Effector memory CD4-positive, alpha-beta T cell (primary cell): ENCODE measurements around the gene ARPC5L.
"Not testable (repeated sequence)": the region's sequence is repeated elsewhere in the genome, so short reads cannot be mapped to it uniquely, and the experiment has no call there.

ENCODE experiments used
- DNase-seq, 3 donors: peaks; one replicate each; pipeline ENCODE4 v3.0.0-alpha.2; 2020
- H3K27ac ChIP-seq: 2 replicates; pipeline ENCODE4 v1.7.0; 2013; ENCODE audit warnings: mild to moderate bottlenecking, low read length, moderate library complexity; ENCODE audit not compliant: insufficient read depth, poor library complexity, severe bottlenecking
- H3K27me3 ChIP-seq: replicated peaks from 2 replicates; pipeline ENCODE4 v1.7.0; 2013; ENCODE audit warnings: mild to moderate bottlenecking, low read length; ENCODE audit not compliant: insufficient read depth, control insufficient read depth, poor library complexity, severe bottlenecking
- H3K36me3 ChIP-seq: 2 replicates; pipeline ENCODE4 v1.7.0; 2013; ENCODE audit warnings: mild to moderate bottlenecking, low read length, moderate library complexity; ENCODE audit not compliant: control insufficient read depth, insufficient read depth
- H3K4me1 ChIP-seq: 2 replicates; pipeline ENCODE4 v1.7.0; 2013; ENCODE audit warnings: low read length, mild to moderate bottlenecking; ENCODE audit not compliant: control insufficient read depth, insufficient read depth, poor library complexity, severe bottlenecking
- H3K4me3 ChIP-seq: 2 replicates; pipeline ENCODE4 v1.7.0; 2013; ENCODE audit warnings: low read length, low read depth, mild to moderate bottlenecking; ENCODE audit not compliant: insufficient read depth, poor library complexity, severe bottlenecking
- H3K9me3 ChIP-seq: 2 replicates; pipeline ENCODE4 v1.7.0; 2013; ENCODE audit warnings: mild to moderate bottlenecking, low read length, moderate library complexity; ENCODE audit not compliant: control insufficient read depth

Gene ARPC5L

GRCh38 chr9:124840300-124840833 is 21.6 kb upstream of the ARPC5L start:
- Histone ChIP-seq H3K4me3 (no peak overlapping the region), H3K27ac (no peak overlapping the region), H3K36me3 (no peaks in the 10 kb centered on the region), H3K27me3 (no peaks in the 10 kb centered on the region), H3K9me3 (no peaks in the 10 kb centered on the region), H3K4me1 (no peaks in the 10 kb centered on the region)
- DNase-seq: no peak

GRCh38 chr9:124841075-124841821 is 20.7 kb upstream of the ARPC5L start:
- Histone ChIP-seq H3K36me3 (no peaks in the 10 kb centered on the region), H3K4me1 (no peaks in the 10 kb centered on the region), H3K4me3 (no peak overlapping the region), H3K27ac (no peak overlapping the region), H3K27me3 (no peaks in the 10 kb centered on the region), H3K9me3 (no peaks in the 10 kb centered on the region)
- no peak for DNase-seq

GRCh38 chr9:124843456-124844034 is 18.4 kb upstream of the ARPC5L start:
- Histone ChIP-seq H3K27ac (no peak overlapping the region), H3K4me1 (no peaks in the 10 kb centered on the region), H3K9me3 (no peaks in the 10 kb centered on the region), H3K4me3 (no peak overlapping the region), H3K36me3 (no peaks in the 10 kb centered on the region), H3K27me3 (no peaks in the 10 kb centered on the region)
- no peak for DNase-seq

GRCh38 chr9:124844291-124844690 is 17.6 kb upstream of the ARPC5L start:
- Histone ChIP-seq H3K9me3 (no peaks in the 10 kb centered on the region), H3K4me1 (no peaks in the 10 kb centered on the region), H3K27ac (no peak overlapping the region), H3K27me3 (no peaks in the 10 kb centered on the region), H3K36me3 (no peaks in the 10 kb centered on the region), H3K4me3 (no peak overlapping the region)
- no peak for DNase-seq

DNA sequence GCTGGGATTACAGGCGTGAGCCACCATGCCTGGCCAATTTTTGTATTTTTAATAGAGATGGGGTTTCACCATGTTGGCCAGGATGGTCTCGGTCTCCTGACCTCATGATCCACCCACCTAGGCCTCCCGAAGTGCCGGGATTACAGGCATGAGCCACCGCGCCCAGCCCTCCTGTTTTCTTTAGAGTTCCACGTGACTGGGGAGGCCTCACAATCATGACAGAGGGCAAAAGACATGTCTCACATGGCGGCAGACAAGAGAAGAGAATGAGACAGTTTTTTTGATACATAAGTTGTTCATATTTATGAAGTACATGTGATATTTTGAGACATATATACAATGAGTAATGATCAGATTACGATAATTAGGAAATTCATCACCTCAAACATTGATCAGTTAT is 15.5 kb upstream of the ARPC5L start:
- H3K27me3 ChIP-seq, DNase-seq: not testable (repeated sequence)

DNA sequence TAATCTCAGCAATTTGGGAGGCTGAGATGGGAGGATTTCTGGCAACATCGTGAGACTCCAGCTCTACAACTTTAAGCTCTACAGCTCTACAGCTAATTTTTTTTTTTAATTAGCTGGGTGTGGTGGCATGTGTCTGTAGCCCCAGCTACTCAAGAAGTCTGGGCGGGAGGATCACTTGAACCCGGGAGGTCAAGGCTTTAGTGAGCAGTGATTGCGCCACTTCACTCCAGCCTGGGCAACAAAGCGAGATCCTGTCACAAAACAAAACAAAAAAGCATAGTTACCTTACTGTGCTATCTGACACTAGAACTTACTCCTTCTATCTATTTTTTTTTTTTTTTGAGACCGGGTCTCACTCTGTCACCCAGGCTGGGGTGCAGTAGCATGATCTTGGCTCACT is 15.0 kb upstream of the ARPC5L start:
- H3K36me3 ChIP-seq: no peaks in the 10 kb centered on the region
- no peak for DNase-seq
- no peaks in the 10 kb centered on the region for H3K4me1 ChIP-seq
- H3K27me3 ChIP-seq: no peaks in the 10 kb centered on the region
- no peak overlapping the region for H3K27ac ChIP-seq
- H3K4me3 ChIP-seq: no peak overlapping the region
- H3K9me3 ChIP-seq: no peaks in the 10 kb centered on the region

More for the DNA sequence above, 15.5 kb upstream of the ARPC5L start:
- not testable (repeated sequence) for H3K36me3 ChIP-seq, H3K27ac ChIP-seq, H3K4me3 ChIP-seq, H3K4me1 ChIP-seq, H3K9me3 ChIP-seq

DNA sequence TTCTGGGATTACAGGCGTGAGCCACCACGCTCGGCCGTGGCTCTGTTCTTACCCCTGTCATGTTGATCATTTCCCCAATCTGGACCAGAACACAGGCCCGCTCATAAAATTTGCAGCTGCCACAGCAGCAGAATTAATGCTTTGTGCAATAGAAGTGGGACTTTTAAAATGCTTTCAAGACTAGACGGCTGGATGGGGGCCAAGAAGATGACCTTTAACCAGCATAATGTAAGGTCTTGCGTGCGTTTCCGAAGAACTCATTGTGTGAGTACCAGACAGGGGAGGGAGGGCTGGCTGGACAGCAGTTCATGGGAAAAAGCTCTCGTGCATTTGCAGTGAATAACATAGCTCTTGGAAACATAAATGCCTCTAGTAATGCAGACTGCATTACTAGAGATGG is 12.1 kb upstream of the ARPC5L start:
- no peaks in the 10 kb centered on the region for H3K36me3 ChIP-seq
- no peaks in the 10 kb centered on the region for H3K27me3 ChIP-seq
- peaks cover 5% of the 10 kb centered on the region for H3K4me1 ChIP-seq
- no peak overlapping the region for H3K27ac ChIP-seq
- no peaks in the 10 kb centered on the region for H3K9me3 ChIP-seq
- DNase-seq: no peak
- H3K4me3 ChIP-seq: no peak overlapping the region

DNA sequence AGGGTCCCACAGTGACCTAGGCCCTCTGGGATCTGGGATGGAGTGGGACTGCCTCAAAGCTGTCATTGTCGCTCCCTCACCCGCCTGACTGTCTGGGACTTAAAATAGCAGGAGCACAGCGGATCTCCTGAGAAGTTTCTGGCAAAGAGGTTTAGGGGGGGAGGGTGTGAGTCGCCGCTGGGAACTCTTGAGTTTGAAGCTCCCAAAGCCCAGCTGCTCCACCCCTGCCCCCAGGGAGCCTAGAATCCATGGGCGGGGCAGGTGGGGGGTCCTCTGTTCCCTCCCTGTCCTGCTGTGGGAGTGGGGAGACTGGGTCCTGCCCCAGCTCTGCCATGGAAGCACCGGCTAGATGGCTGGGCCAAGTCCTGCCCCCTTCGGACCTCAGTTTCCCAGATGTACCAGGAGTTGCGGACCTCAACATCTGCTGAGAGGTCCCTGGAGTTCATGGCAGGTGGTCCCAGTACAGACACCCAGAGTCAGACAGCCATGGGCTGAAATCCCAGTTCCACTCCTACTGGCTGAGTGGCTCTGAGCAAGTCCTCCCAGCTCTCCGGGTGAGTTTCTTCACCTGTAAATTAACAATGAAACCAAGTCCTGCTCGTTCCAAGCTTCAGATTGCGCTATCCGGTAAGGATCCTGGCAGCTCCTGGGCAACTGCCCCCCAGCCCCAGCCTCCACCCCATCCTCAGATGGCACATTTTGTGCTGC is 9.7 kb upstream of the ARPC5L start:
- DNase-seq: no peak
- Histone ChIP-seq H3K4me3 (no peak overlapping the region), H3K27me3 (no peaks in the 10 kb centered on the region), H3K4me1 (peaks cover 5% of the 10 kb centered on the region), H3K9me3 (no peaks in the 10 kb centered on the region), H3K27ac (no peak overlapping the region), H3K36me3 (peaks cover 9% of the 10 kb centered on the region)

DNA sequence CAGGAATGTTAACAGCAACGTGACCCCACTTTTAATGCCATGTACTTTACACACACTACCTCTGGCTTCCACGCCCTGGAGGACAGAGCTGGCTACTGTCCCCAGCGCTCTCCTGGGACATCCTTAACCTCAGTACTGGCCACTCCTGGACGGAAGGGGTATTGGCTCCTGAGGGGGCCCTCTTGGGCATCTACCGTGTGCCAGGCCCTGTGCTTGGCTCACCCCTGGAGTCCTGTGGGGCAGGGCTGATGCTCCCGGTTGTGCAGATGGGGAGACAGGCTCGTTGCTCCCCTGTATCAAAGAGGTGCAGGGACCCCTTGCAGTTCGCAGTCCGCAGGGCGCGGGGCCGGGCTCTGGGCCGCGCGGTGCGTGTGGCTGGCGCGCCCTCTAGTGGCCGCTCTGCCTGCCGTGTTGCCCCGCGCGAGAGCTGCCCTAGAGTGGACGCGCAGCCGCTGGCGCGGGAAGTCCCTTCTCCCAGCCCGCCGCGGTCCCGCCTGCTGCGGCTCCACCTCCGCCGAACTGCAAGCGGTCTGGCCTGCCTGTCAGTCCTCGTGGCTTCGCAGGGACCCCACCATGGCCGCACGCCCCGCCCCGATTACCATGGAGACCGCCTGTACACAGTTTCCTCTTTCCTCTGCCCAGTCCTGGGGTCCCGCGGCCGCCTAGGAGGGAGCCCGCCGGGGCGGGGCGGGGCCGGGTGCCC is 8.9 kb upstream of the ARPC5L start, which contains the start of gene WDR38:
Gene WDR38, plus strand, starts transcription at position 632 of the 703 bp plus-strand sequence. CDS start 72 bp downstream, outside the sequence.
- H3K4me3 ChIP-seq: peak within 1 kb of the TSS; percentile 40
- DNase-seq: peak; percentile 78 to 88 (median 82)
- peak within 1 kb of the TSS; percentile 56 for H3K27ac ChIP-seq
- H3K27me3 ChIP-seq: no peaks in the 10 kb centered on the region
- H3K36me3 ChIP-seq: peaks cover 16% of the 10 kb centered on the region
- no peaks in the 10 kb centered on the region for H3K9me3 ChIP-seq
- H3K4me1 ChIP-seq: peaks cover 5% of the 10 kb centered on the region
